ENCODE data around the gene RNPC3.

- TF ChIP-seq, protein P1, sequence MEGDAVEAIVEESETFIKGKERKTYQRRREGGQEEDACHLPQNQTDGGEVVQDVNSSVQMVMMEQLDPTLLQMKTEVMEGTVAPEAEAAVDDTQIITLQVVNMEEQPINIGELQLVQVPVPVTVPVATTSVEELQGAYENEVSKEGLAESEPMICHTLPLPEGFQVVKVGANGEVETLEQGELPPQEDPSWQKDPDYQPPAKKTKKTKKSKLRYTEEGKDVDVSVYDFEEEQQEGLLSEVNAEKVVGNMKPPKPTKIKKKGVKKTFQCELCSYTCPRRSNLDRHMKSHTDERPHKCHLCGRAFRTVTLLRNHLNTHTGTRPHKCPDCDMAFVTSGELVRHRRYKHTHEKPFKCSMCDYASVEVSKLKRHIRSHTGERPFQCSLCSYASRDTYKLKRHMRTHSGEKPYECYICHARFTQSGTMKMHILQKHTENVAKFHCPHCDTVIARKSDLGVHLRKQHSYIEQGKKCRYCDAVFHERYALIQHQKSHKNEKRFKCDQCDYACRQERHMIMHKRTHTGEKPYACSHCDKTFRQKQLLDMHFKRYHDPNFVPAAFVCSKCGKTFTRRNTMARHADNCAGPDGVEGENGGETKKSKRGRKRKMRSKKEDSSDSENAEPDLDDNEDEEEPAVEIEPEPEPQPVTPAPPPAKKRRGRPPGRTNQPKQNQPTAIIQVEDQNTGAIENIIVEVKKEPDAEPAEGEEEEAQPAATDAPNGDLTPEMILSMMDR (IDR thresholded peaks at IDR 0.05), result no peak
- no peak for TF ChIP-seq POLR2A (IDR thresholded peaks at IDR 0.05)
Measured at GRCh38 chr1:103529746-103530145, 4.2 kb downstream of the RNPC3 start.

Measured in heart left ventricle (tissue), 13 donors.